HEK293 (cell line): ENCODE data around the gene HOXA6.

Experiments used
- CTCF ChIA-PET: fragments of 350-600 bp; formaldehyde crosslinking; extraction: SDS; loops from one replicate; lab custom pipeline; 2021; ENCODE audit warnings: antibody characterized with exemption; lab: Yijun Ruan, JAX
- POLR2A ChIA-PET: fragments of 300-600 bp; formaldehyde crosslinking; extraction: SDS; loops from one replicate; lab custom pipeline; 2020; ENCODE audit warnings: antibody characterized with exemption, inconsistent platforms; lab: Yijun Ruan, JAX
- H3K27ac ChIP-seq: fragments of 200-500 bp; sonication (Bioruptor generic); 2 replicates; pipeline ENCODE4 v1.5.1; 2014; ENCODE audit warnings: low read depth, low read length, control low read depth, inconsistent platforms; ENCODE audit errors: extremely low read depth
- H3K36me3 ChIP-seq, 2 experiments: fragments of 200-500 bp in 1 of 2; sonication (Bioruptor generic) in 1 of 2; 1 replicate in 1 of 2; 2 replicates in 1 of 2; pipeline ENCODE4 v1.5.1; 2014 to 2017; ENCODE audit warnings: inconsistent platforms in 2 of 2, low read length in 2 of 2; ENCODE audit not compliant: control insufficient read depth in 2 of 2, insufficient read depth in 1 of 2
- H3K4me1 ChIP-seq: fragments of 200-500 bp; sonication (Bioruptor generic); 2 replicates; pipeline ENCODE4 v1.5.1; 2014; ENCODE audit warnings: mild to moderate bottlenecking, low read length, inconsistent platforms; ENCODE audit not compliant: control insufficient read depth, insufficient read depth
- H3K4me3 ChIP-seq: 2 replicates; pipeline ENCODE4 v1.5.1; 2011; ENCODE audit warnings: low read depth, mild to moderate bottlenecking, control low read depth, low read length, moderate library complexity
- H3K9me3 ChIP-seq: fragments of 200-500 bp; sonication (Bioruptor generic); 2 replicates; pipeline ENCODE4 v1.5.1; 2014; ENCODE audit warnings: low read depth, low read length, inconsistent platforms; ENCODE audit not compliant: control insufficient read depth, insufficient read depth
- BCL11A ChIP-seq: fragments of 450-650 bp; formaldehyde crosslinking; IDR thresholded peaks from 2 replicates; pipeline ENCODE4 v1.5.1; 2016; ENCODE audit warnings: low read depth, missing biosample characterization, missing genetic modification characterization
- BCL11B ChIP-seq: fragments of 450-650 bp; formaldehyde crosslinking; IDR thresholded peaks from 2 replicates; pipeline ENCODE4 v1.5.1; 2016; ENCODE audit warnings: low read depth, missing biosample characterization, missing genetic modification characterization
- GLI2 ChIP-seq: fragments of 450-650 bp; formaldehyde crosslinking; IDR thresholded peaks from 2 replicates; pipeline ENCODE4; 2017; ENCODE audit warnings: missing biosample characterization, missing genetic modification characterization, low read depth, borderline replicate concordance
- GLIS2 ChIP-seq: fragments of 450-650 bp; formaldehyde crosslinking; IDR thresholded peaks from 2 replicates; pipeline ENCODE4 v1.5.1; 2016; ENCODE audit warnings: missing biosample characterization, missing genetic modification characterization
- HOXC10 ChIP-seq: sonication (generic); formaldehyde crosslinking; IDR thresholded peaks from 2 replicates; pipeline ENCODE4 v1.8.1; 2023; ENCODE audit warnings: mild to moderate bottlenecking, missing genetic modification reagents
- OSR2 ChIP-seq: fragments of 450-650 bp; formaldehyde crosslinking; IDR thresholded peaks from 2 replicates; pipeline ENCODE4 v1.5.1; 2016; ENCODE audit warnings: missing biosample characterization, missing genetic modification characterization
- REPIN1 ChIP-seq: fragments of 450-650 bp; formaldehyde crosslinking; IDR thresholded peaks from 2 replicates; pipeline ENCODE4 v1.5.1; 2017; ENCODE audit warnings: missing biosample characterization, missing genetic modification characterization, low read depth
- SALL2 ChIP-seq: fragments of 450-650 bp; formaldehyde crosslinking; IDR thresholded peaks from 2 replicates; pipeline ENCODE4 v1.5.0; 2017; ENCODE audit warnings: missing biosample characterization, mild to moderate bottlenecking, missing genetic modification characterization, borderline replicate concordance
- SCRT1 ChIP-seq: fragments of 450-650 bp; formaldehyde crosslinking; IDR thresholded peaks from 2 replicates; pipeline ENCODE4 v1.5.1; 2016; ENCODE audit warnings: missing biosample characterization, missing genetic modification characterization, borderline replicate concordance
- SP7 ChIP-seq: fragments of 450-650 bp; formaldehyde crosslinking; IDR thresholded peaks from 2 replicates; pipeline ENCODE4 v1.5.1; 2016; ENCODE audit warnings: missing biosample characterization, missing genetic modification characterization
- ZBTB44 ChIP-seq: fragments of 450-650 bp; IDR thresholded peaks from 2 replicates; pipeline ENCODE4 v1.5.1; 2018; ENCODE audit warnings: missing biosample characterization, mild to moderate bottlenecking, missing genetic modification characterization
- ZFP69B ChIP-seq: fragments of 450-650 bp; formaldehyde crosslinking; IDR thresholded peaks from 2 replicates; pipeline ENCODE4 v1.5.1; 2016; ENCODE audit warnings: missing biosample characterization, missing genetic modification characterization
- ZNF223 ChIP-seq: fragments of 450-650 bp; formaldehyde crosslinking; IDR thresholded peaks from 2 replicates; pipeline ENCODE4 v1.5.1; 2016; ENCODE audit warnings: missing biosample characterization, missing genetic modification characterization
- ZNF324 ChIP-seq: fragments of 450-650 bp; formaldehyde crosslinking; IDR thresholded peaks from 2 replicates; pipeline ENCODE4 v1.5.1; 2016; ENCODE audit warnings: missing biosample characterization, missing genetic modification characterization
- ZNF335 ChIP-seq: fragments of 450-650 bp; formaldehyde crosslinking; conservative IDR thresholded peaks from 2 replicates; pipeline ENCODE4 v1.5.1; 2016; ENCODE audit warnings: missing biosample characterization, missing genetic modification characterization
- ZNF366 ChIP-seq: fragments of 450-650 bp; formaldehyde crosslinking; conservative IDR thresholded peaks from 2 replicates; pipeline ENCODE4 v1.5.1; 2016; ENCODE audit warnings: missing biosample characterization, missing genetic modification characterization
- ZNF433 ChIP-seq: fragments of 450-650 bp; formaldehyde crosslinking; IDR thresholded peaks from 2 replicates; pipeline ENCODE4 v1.5.1; 2016; ENCODE audit warnings: missing biosample characterization, missing genetic modification characterization, low read depth
- ZNF449 ChIP-seq: fragments of 450-650 bp; formaldehyde crosslinking; IDR thresholded peaks from 2 replicates; pipeline ENCODE4 v1.5.1; 2017; ENCODE audit warnings: missing biosample characterization, mild to moderate bottlenecking, missing genetic modification characterization, moderate library complexity
- ZNF521 ChIP-seq: fragments of 450-650 bp; formaldehyde crosslinking; IDR thresholded peaks from 2 replicates; pipeline ENCODE4 v1.5.1; 2017; ENCODE audit warnings: missing biosample characterization, mild to moderate bottlenecking, missing genetic modification characterization
- ZNF561 ChIP-seq: fragments of 450-650 bp; IDR thresholded peaks from 2 replicates; pipeline ENCODE4 v1.5.1; 2018; ENCODE audit warnings: missing biosample characterization, missing genetic modification characterization, borderline replicate concordance
- ZNF692 ChIP-seq: fragments of 450-650 bp; formaldehyde crosslinking; IDR thresholded peaks from 2 replicates; pipeline ENCODE4 v1.5.1; 2016; ENCODE audit warnings: missing biosample characterization, missing genetic modification characterization
- ZNF707 ChIP-seq: fragments of 450-650 bp; formaldehyde crosslinking; IDR thresholded peaks from 2 replicates; pipeline ENCODE4 v1.5.1; 2016; ENCODE audit warnings: missing biosample characterization, missing genetic modification characterization
- ZNF768 ChIP-seq: fragments of 450-650 bp; formaldehyde crosslinking; IDR thresholded peaks from 2 replicates; pipeline ENCODE4 v1.5.1; 2018; ENCODE audit warnings: missing biosample characterization, mild to moderate bottlenecking, missing genetic modification characterization
- ZNF791 ChIP-seq: fragments of 450-650 bp; formaldehyde crosslinking; IDR thresholded peaks from 2 replicates; pipeline ENCODE4 v1.5.1; 2016; ENCODE audit warnings: missing biosample characterization, missing genetic modification characterization
- ZSCAN16 ChIP-seq: fragments of 450-650 bp; formaldehyde crosslinking; IDR thresholded peaks from 2 replicates; pipeline ENCODE4 v1.5.1; 2016; ENCODE audit warnings: missing biosample characterization, missing genetic modification characterization
- ZSCAN23 ChIP-seq: fragments of 450-650 bp; formaldehyde crosslinking; IDR thresholded peaks from 2 replicates; pipeline ENCODE4 v1.5.1; 2016; ENCODE audit warnings: missing biosample characterization, missing genetic modification characterization
- TF ChIP-seq, protein P1 (sequence below): fragments of 450-650 bp; formaldehyde crosslinking; IDR thresholded peaks from 2 replicates; pipeline ENCODE4 v1.5.1; 2016; ENCODE audit warnings: missing biosample characterization, missing genetic modification characterization, borderline replicate concordance

The HOXA6 gene

GRCh38 chr7:27098578-27099451 is 48.8 kb downstream of the HOXA6 start:
- H3K4me3 ChIP-seq, result no peak overlapping the region
- H3K4me1 ChIP-seq, result peaks cover 19% of the 10 kb centered on the region
- ChIA-PET POLR2A (interaction anchor here (0.8 to 4.3 kb wide), 6 partner anchors 11 to 89 kb away, joined by 3 to 31 read pairs (median 4); partner anchors contain the start of genes HOXA4 and HOXA5), CTCF (interaction anchor here (1.2 to 1.5 kb wide), 3 partner anchors 11 to 50 kb away, joined by 3 to 5 read pairs (median 4); partner anchors contain the start of gene HOXA5)
- no peaks in the 10 kb centered on the region for H3K9me3 ChIP-seq
- peak overlapping the region; percentile 25 for H3K27ac ChIP-seq
- H3K36me3 ChIP-seq, result peaks cover 12 to 28% of the 10 kb centered on the region in 2 experiments
- TF ChIP-seq OSR2 (peak; percentile 65), ZNF449 (peak; percentile 28; the same call in 1 of the 2 replicates), ZNF324 (no peak), HOXC10 (CRISPR knock-in tag) (no peak), REPIN1 (tag by site-specific recombination) (no peak), ZNF791 (tag by site-specific recombination) (no peak), BCL11B (tag by site-specific recombination) (peak; percentile 44; the same call in 1 of the 2 replicates), ZNF707 (tag by site-specific recombination) (no peak), GLI2 (tag by site-specific recombination) (peak; percentile 84), GLIS2 (tag by site-specific recombination) (no peak), SALL2 (tag by site-specific recombination) (no peak), SP7 (tag by site-specific recombination) (peak; percentile 76), ZNF366 (tag by site-specific recombination) (peak; percentile 88), SCRT1 (tag by site-specific recombination) (peak; percentile 82), ZSCAN16 (tag by site-specific recombination) (no peak), ZBTB44 (tag by site-specific recombination) (peak; percentile 91), ZNF521 (tag by site-specific recombination) (no peak), ZNF433 (no peak), ZFP69B (0 out of 2 replicates have a peak, but pooled peaks have one; percentile 18), BCL11A (tag by site-specific recombination) (peak; percentile 73; the same call in 1 of the 2 replicates), ZNF223 (tag by site-specific recombination) (no peak), ZNF692 (tag by site-specific recombination) (peak; percentile 65; the same call in 1 of the 2 replicates), ZNF335 (peak; percentile 89), ZNF768 (no peak), ZNF561 (tag by site-specific recombination) (peak; percentile 69; the same call in 1 of the 2 replicates), ZSCAN23 (tag by site-specific recombination) (0 out of 2 replicates have a peak, but pooled peaks have one; percentile 52)
- TF ChIP-seq, protein P1, sequence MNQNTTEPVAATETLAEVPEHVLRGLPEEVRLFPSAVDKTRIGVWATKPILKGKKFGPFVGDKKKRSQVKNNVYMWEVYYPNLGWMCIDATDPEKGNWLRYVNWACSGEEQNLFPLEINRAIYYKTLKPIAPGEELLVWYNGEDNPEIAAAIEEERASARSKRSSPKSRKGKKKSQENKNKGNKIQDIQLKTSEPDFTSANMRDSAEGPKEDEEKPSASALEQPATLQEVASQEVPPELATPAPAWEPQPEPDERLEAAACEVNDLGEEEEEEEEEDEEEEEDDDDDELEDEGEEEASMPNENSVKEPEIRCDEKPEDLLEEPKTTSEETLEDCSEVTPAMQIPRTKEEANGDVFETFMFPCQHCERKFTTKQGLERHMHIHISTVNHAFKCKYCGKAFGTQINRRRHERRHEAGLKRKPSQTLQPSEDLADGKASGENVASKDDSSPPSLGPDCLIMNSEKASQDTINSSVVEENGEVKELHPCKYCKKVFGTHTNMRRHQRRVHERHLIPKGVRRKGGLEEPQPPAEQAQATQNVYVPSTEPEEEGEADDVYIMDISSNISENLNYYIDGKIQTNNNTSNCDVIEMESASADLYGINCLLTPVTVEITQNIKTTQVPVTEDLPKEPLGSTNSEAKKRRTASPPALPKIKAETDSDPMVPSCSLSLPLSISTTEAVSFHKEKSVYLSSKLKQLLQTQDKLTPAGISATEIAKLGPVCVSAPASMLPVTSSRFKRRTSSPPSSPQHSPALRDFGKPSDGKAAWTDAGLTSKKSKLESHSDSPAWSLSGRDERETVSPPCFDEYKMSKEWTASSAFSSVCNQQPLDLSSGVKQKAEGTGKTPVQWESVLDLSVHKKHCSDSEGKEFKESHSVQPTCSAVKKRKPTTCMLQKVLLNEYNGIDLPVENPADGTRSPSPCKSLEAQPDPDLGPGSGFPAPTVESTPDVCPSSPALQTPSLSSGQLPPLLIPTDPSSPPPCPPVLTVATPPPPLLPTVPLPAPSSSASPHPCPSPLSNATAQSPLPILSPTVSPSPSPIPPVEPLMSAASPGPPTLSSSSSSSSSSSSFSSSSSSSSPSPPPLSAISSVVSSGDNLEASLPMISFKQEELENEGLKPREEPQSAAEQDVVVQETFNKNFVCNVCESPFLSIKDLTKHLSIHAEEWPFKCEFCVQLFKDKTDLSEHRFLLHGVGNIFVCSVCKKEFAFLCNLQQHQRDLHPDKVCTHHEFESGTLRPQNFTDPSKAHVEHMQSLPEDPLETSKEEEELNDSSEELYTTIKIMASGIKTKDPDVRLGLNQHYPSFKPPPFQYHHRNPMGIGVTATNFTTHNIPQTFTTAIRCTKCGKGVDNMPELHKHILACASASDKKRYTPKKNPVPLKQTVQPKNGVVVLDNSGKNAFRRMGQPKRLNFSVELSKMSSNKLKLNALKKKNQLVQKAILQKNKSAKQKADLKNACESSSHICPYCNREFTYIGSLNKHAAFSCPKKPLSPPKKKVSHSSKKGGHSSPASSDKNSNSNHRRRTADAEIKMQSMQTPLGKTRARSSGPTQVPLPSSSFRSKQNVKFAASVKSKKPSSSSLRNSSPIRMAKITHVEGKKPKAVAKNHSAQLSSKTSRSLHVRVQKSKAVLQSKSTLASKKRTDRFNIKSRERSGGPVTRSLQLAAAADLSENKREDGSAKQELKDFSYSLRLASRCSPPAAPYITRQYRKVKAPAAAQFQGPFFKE (tag by site-specific recombination), result no peak
